Mucosa of rectum (tissue), 2 donors: ENCODE measurements around the gene SULT1C2.
"Not testable (repeated sequence)": the region's sequence is repeated elsewhere in the genome, so short reads cannot be mapped to it uniquely, and the experiment has no call there.

Experiments
- H3K27ac ChIP-seq, 2 donors: one replicate each; pipeline ENCODE4 v1.7.0; 2013; ENCODE audit warnings: inconsistent platforms in 2 of 2, low read depth in 2 of 2, low read length in 2 of 2
- H3K27me3 ChIP-seq, 2 donors: one replicate each; pipeline ENCODE4 v1.7.0; 2013; ENCODE audit warnings: low read length in 2 of 2; ENCODE audit not compliant: control insufficient read depth in 2 of 2, insufficient read depth in 2 of 2
- H3K36me3 ChIP-seq, 2 donors: one replicate each; pipeline ENCODE4 v1.7.0; 2013; ENCODE audit warnings: low read length in 2 of 2; ENCODE audit not compliant: control insufficient read depth in 2 of 2, insufficient read depth in 2 of 2
- H3K4me1 ChIP-seq, 2 donors: one replicate each; pipeline ENCODE4 v1.7.0; 2013; ENCODE audit warnings: low read length in 2 of 2, mild to moderate bottlenecking in 1 of 2; ENCODE audit not compliant: control insufficient read depth in 2 of 2, insufficient read depth in 2 of 2
- H3K4me3 ChIP-seq, 2 donors: one replicate each; pipeline ENCODE4 v1.7.0; 2013; ENCODE audit warnings: low read length in 2 of 2
- H3K9ac ChIP-seq, 2 donors: one replicate each; pipeline ENCODE4 v1.7.0; 2013; ENCODE audit warnings: low read length in 2 of 2, low read depth in 1 of 2, mild to moderate bottlenecking in 1 of 2
- H3K9me3 ChIP-seq, 2 donors: one replicate each; pipeline ENCODE4 v1.7.0; 2013; ENCODE audit warnings: low read length in 2 of 2; ENCODE audit not compliant: control insufficient read depth in 2 of 2
- donor health status: healthy.
- donor health status: Normal muscosa, but diverticular disease.

Gene SULT1C2

DNA sequence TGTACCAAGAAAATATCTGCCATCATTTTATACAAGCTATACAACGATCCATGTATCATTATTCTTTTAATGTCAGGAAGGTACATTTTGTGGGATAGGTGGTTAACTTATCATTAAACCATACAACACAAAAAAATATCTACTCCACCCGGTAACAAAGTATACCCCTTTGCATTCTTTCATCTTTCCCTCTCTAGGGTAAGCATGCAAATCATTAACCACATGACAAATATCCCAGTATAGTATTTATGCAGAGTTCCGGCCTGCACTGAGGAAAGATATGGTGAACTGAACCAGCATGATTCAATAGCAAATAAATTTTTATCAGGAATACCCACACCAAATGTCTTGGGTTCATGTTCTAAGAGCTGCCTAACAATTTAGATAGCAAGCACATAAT, 22.5 kb upstream of the SULT1C2 start:
- Histone ChIP-seq H3K9ac (no peak overlapping the region), H3K36me3 (no peaks in the 10 kb centered on the region), H3K27me3 (no peaks in the 10 kb centered on the region), H3K4me3 (no peak overlapping the region), H3K27ac (no peak overlapping the region), H3K9me3 (no peaks in the 10 kb centered on the region), H3K4me1 (peaks cover 0 to 12% of the 10 kb centered on the region in 2 donors)

DNA sequence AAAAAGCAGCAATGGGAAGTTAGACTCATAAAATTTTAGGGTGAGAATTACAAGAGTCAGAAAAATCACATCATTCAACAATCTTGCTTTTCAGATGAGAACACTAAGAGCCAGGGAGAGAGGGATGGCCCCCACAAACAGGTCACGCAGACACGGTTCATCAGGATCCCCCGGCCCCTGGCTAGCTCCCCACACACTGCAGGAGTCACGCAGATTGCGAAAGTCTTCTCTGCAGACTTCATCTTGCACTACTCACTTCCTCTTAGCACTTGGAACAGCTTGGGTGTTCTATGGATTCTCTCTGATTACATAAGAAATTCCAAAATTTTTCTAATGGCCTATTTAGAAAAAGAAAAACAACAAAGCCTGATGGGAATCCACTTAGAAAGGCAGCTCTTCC, 21.6 kb upstream of the SULT1C2 start:
- Histone ChIP-seq H3K27ac (peak overlapping the region; percentile 75 to 79), H3K4me3 (no peak overlapping the region), H3K4me1 (peaks cover 0 to 17% of the 10 kb centered on the region in 2 donors), H3K9ac (no peak overlapping the region), H3K27me3 (no peaks in the 10 kb centered on the region), H3K36me3 (no peaks in the 10 kb centered on the region), H3K9me3 (no peaks in the 10 kb centered on the region)

DNA sequence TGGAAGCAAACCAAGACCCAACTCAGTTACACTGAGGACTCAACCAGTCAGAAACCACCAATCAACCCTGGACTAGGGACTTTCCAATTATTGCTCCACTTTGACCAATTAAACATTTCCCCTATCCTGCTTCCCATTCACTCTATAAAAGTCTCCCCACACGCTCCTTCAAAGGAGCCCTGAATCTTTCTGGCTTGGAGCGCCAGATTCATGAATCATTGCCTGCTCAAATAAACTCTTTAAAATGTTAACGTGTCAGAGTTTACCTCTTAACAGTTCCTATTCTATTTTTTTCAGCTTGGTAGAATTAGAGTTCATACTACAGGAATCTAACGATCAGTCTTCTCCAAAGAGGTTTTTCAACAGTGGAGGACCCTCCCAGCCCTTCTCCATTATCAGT, 20.7 kb upstream of the SULT1C2 start:
- Histone ChIP-seq H3K9ac (no peak overlapping the region), H3K4me1 (peaks cover 0 to 17% of the 10 kb centered on the region in 2 donors), H3K36me3 (no peaks in the 10 kb centered on the region), H3K4me3 (no peak overlapping the region), H3K27me3 (no peaks in the 10 kb centered on the region), H3K9me3 (no peaks in the 10 kb centered on the region), H3K27ac (peak overlapping the region; percentile 75 to 79)

DNA sequence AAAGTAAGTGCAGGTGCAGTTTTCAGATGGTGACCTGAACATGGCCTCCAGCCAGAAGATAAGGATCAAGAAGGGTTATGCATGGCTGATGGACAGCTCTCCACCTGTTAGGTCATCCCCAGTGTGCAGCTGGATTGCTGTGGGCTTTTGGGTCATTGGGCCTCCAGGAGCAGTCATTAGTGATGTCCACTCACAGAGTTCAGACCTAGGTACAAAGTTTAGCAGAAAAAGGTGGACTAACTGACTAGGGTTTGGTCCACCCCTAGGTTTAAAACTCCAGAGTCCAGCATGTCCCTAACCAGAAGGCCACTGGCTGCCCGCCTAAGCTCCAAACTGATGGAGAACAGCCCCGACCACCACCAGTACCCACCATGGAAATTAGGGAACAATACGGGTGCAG, 18.3 kb upstream of the SULT1C2 start:
- Histone ChIP-seq H3K36me3 (no peaks in the 10 kb centered on the region), H3K27me3 (no peaks in the 10 kb centered on the region), H3K9me3 (no peaks in the 10 kb centered on the region), H3K9ac (no peak overlapping the region), H3K4me3 (no peak overlapping the region), H3K4me1 (peaks cover 0 to 17% of the 10 kb centered on the region in 2 donors), H3K27ac (no peak overlapping the region)

DNA sequence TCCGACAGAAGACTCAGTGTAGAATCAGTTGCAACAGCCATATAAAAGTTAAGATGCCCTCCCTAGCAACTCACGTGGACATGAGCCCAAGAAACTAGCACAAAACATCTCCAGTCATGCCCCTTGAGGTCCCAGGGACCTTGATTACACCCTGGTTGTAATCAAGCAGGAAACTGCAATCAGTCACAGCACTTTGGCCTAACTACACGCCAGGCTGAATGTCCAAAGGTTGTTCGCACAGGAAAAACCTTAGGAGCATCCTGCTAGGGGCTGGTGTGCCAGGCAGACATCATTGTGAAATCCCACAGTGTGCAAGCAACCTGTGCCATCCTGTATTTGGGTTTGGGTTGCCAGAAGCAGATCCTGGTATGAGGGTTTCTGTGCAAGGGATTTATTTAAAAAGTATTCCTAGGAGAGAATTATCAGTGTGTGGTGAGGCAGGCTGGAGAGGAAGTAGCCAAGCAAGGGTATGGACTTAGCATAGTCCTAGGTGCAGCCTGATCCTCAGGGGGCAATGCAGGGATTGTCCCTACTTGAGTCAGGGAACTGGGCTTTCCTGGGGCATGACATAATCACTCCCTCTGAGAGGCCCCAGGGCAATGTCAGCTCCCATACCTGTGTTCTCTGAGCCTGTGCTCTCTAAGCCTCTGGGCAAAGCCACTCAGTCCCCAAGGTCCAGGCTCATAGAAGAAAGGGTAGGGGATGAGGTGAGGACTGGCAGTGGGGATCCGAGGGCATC, 17.8 kb upstream of the SULT1C2 start:
- Histone ChIP-seq H3K9ac (no peak overlapping the region), H3K9me3 (no peaks in the 10 kb centered on the region), H3K36me3 (no peaks in the 10 kb centered on the region), H3K27me3 (no peaks in the 10 kb centered on the region), H3K4me3 (no peak overlapping the region), H3K27ac (peak overlapping the region; percentile 43 to 61), H3K4me1 (peaks cover 0 to 17% of the 10 kb centered on the region in 2 donors)

DNA sequence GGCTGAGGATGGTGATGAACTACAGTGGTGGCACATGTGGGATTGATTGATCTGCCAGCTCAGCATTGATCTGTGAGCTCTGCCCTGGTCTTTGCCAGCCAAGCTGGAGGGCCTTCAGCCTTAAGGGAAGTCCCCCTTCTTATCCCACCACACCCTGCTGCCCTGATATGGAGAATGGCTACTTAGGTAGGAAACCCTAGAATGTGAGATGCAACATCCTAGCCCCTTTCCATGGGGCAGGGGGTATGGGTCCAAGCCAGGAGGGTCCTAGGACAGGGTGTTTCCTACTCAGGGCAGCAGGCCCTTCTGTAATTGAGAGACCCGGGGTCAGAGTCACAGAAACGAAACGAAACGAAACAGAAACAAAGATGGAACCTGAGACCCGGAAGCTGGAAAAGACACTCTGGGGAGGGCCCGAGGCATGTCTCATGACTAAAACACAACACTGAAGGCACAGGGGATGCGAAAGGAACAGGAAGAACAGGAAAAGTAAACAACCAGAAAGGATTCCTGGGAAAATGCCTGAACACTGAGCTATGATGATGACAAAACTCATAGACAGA, 16.9 kb upstream of the SULT1C2 start:
- Histone ChIP-seq H3K4me3 (peak overlapping the region; percentile 32 to 37), H3K9ac (no peak overlapping the region), H3K27ac (peak overlapping the region; percentile 43 to 61), H3K27me3 (no peaks in the 10 kb centered on the region), H3K9me3 (no peaks in the 10 kb centered on the region), H3K36me3 (no peaks in the 10 kb centered on the region), H3K4me1 (peaks cover 0 to 17% of the 10 kb centered on the region in 2 donors)

DNA sequence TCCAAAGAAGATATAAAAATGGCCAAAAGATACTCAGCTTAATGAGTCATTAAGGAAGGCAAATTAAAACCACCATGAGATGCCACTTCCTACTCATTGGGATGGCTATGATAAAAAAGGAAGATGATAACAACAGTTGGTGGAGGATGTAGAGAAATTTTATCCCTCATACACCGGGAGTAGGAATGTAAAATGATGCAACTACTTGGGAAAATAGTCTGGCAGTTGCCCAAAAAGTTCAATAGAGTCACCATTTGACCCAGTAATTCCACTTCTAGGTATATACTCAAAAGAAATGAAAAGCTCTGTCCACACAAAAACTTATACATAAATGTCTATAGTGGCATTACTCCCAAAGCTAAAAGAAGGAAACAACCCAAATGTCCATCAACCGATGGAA, 10.1 kb upstream of the SULT1C2 start:
- H3K27ac ChIP-seq: no peak overlapping the region
- no peaks in the 10 kb centered on the region for H3K27me3 ChIP-seq
- no peaks in the 10 kb centered on the region for H3K36me3 ChIP-seq
- H3K9me3 ChIP-seq: no peaks in the 10 kb centered on the region
- H3K9ac ChIP-seq: no peak overlapping the region
- no peak overlapping the region for H3K4me3 ChIP-seq
- H3K4me1 ChIP-seq: no peaks in the 10 kb centered on the region

DNA sequence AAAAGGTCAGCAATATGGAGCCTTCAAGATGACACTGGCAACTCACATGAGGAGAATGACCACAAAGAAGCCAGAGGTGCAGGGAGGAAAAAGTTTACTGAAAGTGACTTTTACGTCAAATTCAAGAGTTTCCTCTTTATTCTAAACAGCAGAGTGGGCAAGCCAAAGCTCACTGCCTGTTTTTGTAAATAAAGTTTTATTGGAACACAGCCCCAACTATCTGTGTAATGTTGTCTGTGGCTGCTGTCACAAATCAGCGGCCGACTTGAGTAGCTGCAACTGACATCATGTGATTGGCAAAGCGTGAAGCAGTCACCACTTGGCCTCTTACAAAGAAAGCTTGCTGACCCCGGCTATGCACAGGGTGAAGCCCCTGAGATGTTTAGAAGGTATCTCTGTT, 9.2 kb upstream of the SULT1C2 start:
- no peaks in the 10 kb centered on the region for H3K9me3 ChIP-seq
- H3K27ac ChIP-seq: no peak overlapping the region
- H3K4me3 ChIP-seq: no peak overlapping the region
- no peaks in the 10 kb centered on the region for H3K4me1 ChIP-seq
- H3K9ac ChIP-seq: no peak overlapping the region
- H3K27me3 ChIP-seq: no peaks in the 10 kb centered on the region
- H3K36me3 ChIP-seq: no peaks in the 10 kb centered on the region

DNA sequence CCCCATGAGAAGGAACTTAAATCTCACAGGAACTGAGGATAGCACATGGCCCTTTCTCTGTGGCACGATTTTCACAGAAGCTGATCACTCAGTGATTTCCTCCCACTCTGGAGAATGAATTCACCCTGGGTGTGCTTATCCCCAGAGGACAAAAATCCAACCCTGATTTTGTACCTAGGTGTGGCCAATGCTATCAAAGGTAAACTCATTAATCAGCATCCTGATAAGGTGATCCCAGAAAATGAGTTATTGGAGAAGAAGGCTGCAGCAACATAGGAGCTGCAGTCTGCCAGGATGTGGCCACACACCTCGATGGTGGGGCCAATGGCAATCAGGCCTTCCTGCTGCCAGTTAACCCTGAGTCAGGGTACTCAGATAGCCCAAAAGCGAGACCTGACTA, 8.2 kb upstream of the SULT1C2 start:
- Histone ChIP-seq H3K27me3 (no peaks in the 10 kb centered on the region), H3K9me3 (no peaks in the 10 kb centered on the region), H3K36me3 (no peaks in the 10 kb centered on the region), H3K9ac (no peak overlapping the region), H3K4me3 (no peak overlapping the region), H3K4me1 (no peaks in the 10 kb centered on the region), H3K27ac (no peak overlapping the region)

DNA sequence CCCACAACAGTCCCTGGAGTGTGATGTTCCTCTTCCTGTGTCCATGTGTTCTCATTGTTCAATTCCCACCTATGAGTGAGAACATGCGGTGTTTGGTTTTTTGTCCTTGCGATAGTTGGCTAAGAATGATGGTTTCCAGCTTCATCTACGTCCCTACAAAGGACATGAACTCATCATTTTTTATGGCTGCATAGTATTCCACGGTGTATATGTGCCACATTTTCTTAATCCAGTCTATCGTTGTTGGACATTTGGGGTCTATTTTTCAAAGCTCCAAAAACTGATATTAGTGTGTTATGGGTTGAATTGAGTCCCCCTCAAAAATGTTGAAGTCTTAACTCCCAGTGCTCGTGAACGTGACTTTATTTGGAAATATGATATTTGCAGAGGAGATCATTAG, 4.1 kb upstream of the SULT1C2 start:
- not testable (repeated sequence) for H3K27me3 ChIP-seq, H3K4me1 ChIP-seq, H3K36me3 ChIP-seq, H3K9me3 ChIP-seq, H3K27ac ChIP-seq, H3K4me3 ChIP-seq, H3K9ac ChIP-seq
